ENCODE data around the gene PHOX2A.

DNA sequence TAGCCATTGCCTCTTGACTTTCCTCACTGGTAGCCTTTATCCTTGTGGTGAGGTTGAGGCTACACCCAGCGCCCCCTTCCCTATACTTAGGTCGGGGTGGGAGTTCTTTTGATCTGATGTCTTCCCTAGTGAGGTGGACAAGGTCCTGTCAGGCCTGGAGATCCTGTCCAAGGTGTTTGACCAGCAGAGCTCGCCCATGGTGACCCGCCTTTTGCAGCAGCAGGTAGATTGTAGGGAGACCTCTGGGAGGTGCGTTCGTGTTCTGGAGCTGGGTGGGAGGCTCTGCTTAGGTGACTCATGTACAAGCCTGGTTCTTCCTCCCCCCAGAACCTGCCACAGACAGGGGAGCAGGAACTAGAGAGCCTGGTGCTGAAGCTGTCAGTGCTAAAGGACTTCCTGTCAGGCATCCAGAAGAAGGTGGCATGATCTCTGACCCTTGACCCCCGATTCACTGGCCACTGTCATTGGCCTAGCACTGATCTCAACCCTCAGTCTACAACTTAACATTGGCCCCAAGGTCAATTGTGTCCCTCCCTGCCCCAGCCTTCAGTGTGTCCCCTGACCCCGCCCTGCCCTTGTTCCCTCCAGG is 14.5 kb downstream of the PHOX2A start:
- no peak for TF ChIP-seq TOX (CRISPR knock-in tag; IDR thresholded peaks at IDR 0.05; ENCODE audit: borderline replicate concordance)
- no peak for TF ChIP-seq POU6F1 (CRISPR knock-in tag; IDR thresholded peaks at IDR 0.05; ENCODE audit: borderline replicate concordance, low read depth)
- TF ChIP-seq, protein P1, sequence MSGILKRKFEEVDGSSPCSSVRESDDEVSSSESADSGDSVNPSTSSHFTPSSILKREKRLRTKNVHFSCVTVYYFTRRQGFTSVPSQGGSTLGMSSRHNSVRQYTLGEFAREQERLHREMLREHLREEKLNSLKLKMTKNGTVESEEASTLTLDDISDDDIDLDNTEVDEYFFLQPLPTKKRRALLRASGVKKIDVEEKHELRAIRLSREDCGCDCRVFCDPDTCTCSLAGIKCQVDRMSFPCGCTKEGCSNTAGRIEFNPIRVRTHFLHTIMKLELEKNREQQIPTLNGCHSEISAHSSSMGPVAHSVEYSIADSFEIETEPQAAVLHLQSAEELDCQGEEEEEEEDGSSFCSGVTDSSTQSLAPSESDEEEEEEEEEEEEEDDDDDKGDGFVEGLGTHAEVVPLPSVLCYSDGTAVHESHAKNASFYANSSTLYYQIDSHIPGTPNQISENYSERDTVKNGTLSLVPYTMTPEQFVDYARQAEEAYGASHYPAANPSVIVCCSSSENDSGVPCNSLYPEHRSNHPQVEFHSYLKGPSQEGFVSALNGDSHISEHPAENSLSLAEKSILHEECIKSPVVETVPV (CRISPR knock-in tag; IDR thresholded peaks at IDR 0.05): no peak
- no peak for TF ChIP-seq PATZ1 (CRISPR knock-in tag; IDR thresholded peaks at IDR 0.05; ENCODE audit: borderline replicate concordance)
- no peak for TF ChIP-seq CREB5 (CRISPR knock-in tag; IDR thresholded peaks at IDR 0.05; ENCODE audit: low read depth)
- no peak for TF ChIP-seq PPARA (CRISPR knock-in tag; IDR thresholded peaks at IDR 0.05; ENCODE audit: borderline replicate concordance)
- no peak for TF ChIP-seq CSDC2 (CRISPR knock-in tag; IDR thresholded peaks at IDR 0.05)
- TF ChIP-seq ZNF565 (CRISPR knock-in tag; conservative IDR thresholded peaks at IDR 0.05; ENCODE audit: low read depth): no peak
- no peak for TF ChIP-seq TCF4 (CRISPR knock-in tag; IDR thresholded peaks at IDR 0.05; ENCODE audit: borderline replicate concordance)
- no peak for TF ChIP-seq ESRRG (CRISPR knock-in tag; IDR thresholded peaks at IDR 0.05)
- TF ChIP-seq ZFP3 (CRISPR knock-in tag; IDR thresholded peaks at IDR 0.05): no peak
- no peak for TF ChIP-seq ZFP30 (CRISPR knock-in tag; IDR thresholded peaks at IDR 0.05)

Measured in SK-N-SH treated with all-trans-retinoic acid at 6 μM for 48 hours (cell line).